Hematopoietic multipotent progenitor cell treated with erythropoietin and hydrocortisone succinate and interleukin-3 and kit ligand, for 4 days (in vitro differentiated cells): ENCODE data around the gene SPTB.
A peak's percentile ranks its signal among the peaks of the same experiment; 100 is the strongest.

Source experiments
- DNase-seq: peaks from one replicate; pipeline ENCODE4 v3.0.0-alpha.2; 2015

Gene SPTB

GRCh38 chr14:64784006-64784405, 95.7 kb downstream of the SPTB start:
- no peak for DNase-seq

- DNase-seq, result no peak
These were observed 97.5 kb downstream of the SPTB start for GRCh38 chr14:64782196-64782595.

- DNase-seq, result no peak
These were observed 100.2 kb downstream of the SPTB start for GRCh38 chr14:64779472-64779871.

GRCh38 chr14:64778104-64778754, 101.5 kb downstream of the SPTB start:
- no peak for DNase-seq

GRCh38 chr14:64777461-64777860, 102.2 kb downstream of the SPTB start:
- DNase-seq, result no peak

- DNase-seq, result no peak
These were observed 104.5 kb downstream of the SPTB start for GRCh38 chr14:64775081-64775777.

GRCh38 chr14:64774272-64774671, 105.4 kb downstream of the SPTB start:
- DNase-seq, result no peak

- no peak for DNase-seq
These were observed 106.1 kb downstream of the SPTB start for GRCh38 chr14:64773577-64773976.

- DNase-seq, result no peak
These were observed 106.7 kb downstream of the SPTB start for GRCh38 chr14:64773046-64773445.

GRCh38 chr14:64772397-64772950, 107.2 kb downstream of the SPTB start:
- no peak for DNase-seq

GRCh38 chr14:64771161-64771560, 108.5 kb downstream of the SPTB start:
- DNase-seq, result no peak

- no peak for DNase-seq
These were observed 109.0 kb downstream of the SPTB start for GRCh38 chr14:64770751-64771150.

GRCh38 chr14:64769096-64770020, 110.3 kb downstream of the SPTB start:
- DNase-seq, result no peak

GRCh38 chr14:64768401-64769095, 111.2 kb downstream of the SPTB start:
- no peak for DNase-seq

- no peak for DNase-seq
These were observed 112.3 kb downstream of the SPTB start for GRCh38 chr14:64767215-64767964.

GRCh38 chr14:64766430-64767151, 113.1 kb downstream of the SPTB start:
- no peak for DNase-seq

GRCh38 chr14:64765740-64766302, 113.9 kb downstream of the SPTB start:
- no peak for DNase-seq

- peak; percentile 86 for DNase-seq
These were observed 114.8 kb downstream of the SPTB start for GRCh38 chr14:64764641-64765520.

- DNase-seq, result peak; percentile 62
These were observed 115.7 kb downstream of the SPTB start for GRCh38 chr14:64763801-64764621.
